IMR-90 (cell line): ENCODE data around the gene VPS4B. TPM values are rescaled to one million over a fixed set of nuclear protein-coding genes. Genes with fewer than 3 reads are reported as not detected.

Experiments
- ATAC-seq: fragments of 200-7000 bp; cut with Tn5 transposase; 2 replicates; pipeline ENCODE4 v1.9.1; 2020; ENCODE audit warnings: low read depth, mild to moderate bottlenecking, moderate library complexity
- BruUV-seq: library from RNA; stranded (reverse); fragments of 400-500 nt; replicated peaks from 2 replicates; lab custom pipeline; 2021; lab: Mats Ljungman, UMichigan
- CTCF ChIA-PET: fragments of 300-600 bp; formaldehyde crosslinking; extraction: SDS; loops from one replicate; lab custom pipeline; 2021; ENCODE audit warnings: antibody characterized with exemption; lab: Yijun Ruan, JAX
- POLR2A ChIA-PET: fragments of 300-600 bp; sonication (Branson Sonifier 250); formaldehyde crosslinking; loops from one replicate; lab custom pipeline; 2022; ENCODE audit warnings: antibody characterized with exemption; ENCODE audit not compliant: unreplicated experiment; lab: Charles Lee
- DNase-seq: peaks from one replicate; pipeline ENCODE4 v3.0.0; 2013
- H2AFZ ChIP-seq: replicated peaks from 2 replicates; pipeline ENCODE3; 2013; ENCODE audit warnings: low read length, mild to moderate bottlenecking; ENCODE audit not compliant: poor library complexity
- H2AK5ac ChIP-seq: 2 replicates; pipeline ENCODE4 v1.6.1; 2013; ENCODE audit warnings: low read depth, low read length, inconsistent platforms
- H2AK9ac ChIP-seq: replicated peaks from 2 replicates; pipeline ENCODE3; 2013; ENCODE audit warnings: mild to moderate bottlenecking, low read depth, low read length, moderate library complexity; ENCODE audit not compliant: poor library complexity
- H2BK120ac ChIP-seq: 2 replicates; pipeline ENCODE4 v1.6.1; 2013; ENCODE audit warnings: low read depth, low read length, inconsistent platforms
- H2BK15ac ChIP-seq: 3 replicates; pipeline ENCODE4 v1.6.1; 2013; ENCODE audit warnings: low read depth, low read length, inconsistent platforms
- H2BK20ac ChIP-seq: 2 replicates; pipeline ENCODE4 v1.6.1; 2013; ENCODE audit warnings: low read depth, mild to moderate bottlenecking, inconsistent platforms, low read length, moderate library complexity
- H2BK5ac ChIP-seq: 2 replicates; pipeline ENCODE4 v1.6.1; 2013; ENCODE audit warnings: mild to moderate bottlenecking, low read depth, low read length, inconsistent platforms; ENCODE audit not compliant: poor library complexity, severe bottlenecking
- H3K14ac ChIP-seq: replicated peaks from 2 replicates; pipeline ENCODE4 v1.6.1; 2013; ENCODE audit warnings: low read depth, low read length, inconsistent platforms
- H3K18ac ChIP-seq: 2 replicates; pipeline ENCODE4 v1.6.1; 2013; ENCODE audit warnings: low read depth, low read length, control low read depth
- H3K23ac ChIP-seq: 2 replicates; pipeline ENCODE4 v1.6.1; 2013; ENCODE audit warnings: low read depth, low read length, inconsistent platforms
- H3K27ac ChIP-seq: 2 replicates; pipeline ENCODE4 v1.5.1; 2013; ENCODE audit warnings: mild to moderate bottlenecking, control low read depth, low read length; ENCODE audit not compliant: insufficient read depth
- H3K27me3 ChIP-seq: 2 replicates; pipeline ENCODE4 v1.6.1; 2013; ENCODE audit warnings: low read length; ENCODE audit not compliant: control insufficient read depth, insufficient read depth
- H3K36me3 ChIP-seq: 2 replicates; pipeline ENCODE4 v1.6.1; 2013; ENCODE audit warnings: low read length, mixed read lengths; ENCODE audit not compliant: control insufficient read depth, insufficient read depth
- H3K4ac ChIP-seq: 2 replicates; pipeline ENCODE4 v1.6.1; 2013; ENCODE audit warnings: low read depth, low read length, inconsistent platforms
- H3K4me1 ChIP-seq: 2 replicates; pipeline ENCODE4 v1.6.1; 2013; ENCODE audit warnings: low read length, mixed read lengths; ENCODE audit not compliant: control insufficient read depth, insufficient read depth
- H3K4me2 ChIP-seq: 2 replicates; pipeline ENCODE4 v1.6.1; 2013; ENCODE audit warnings: low read depth, mild to moderate bottlenecking, control low read depth, low read length, moderate library complexity
- H3K4me3 ChIP-seq: 2 replicates; pipeline ENCODE4 v1.5.1; 2013; ENCODE audit warnings: low read depth, mild to moderate bottlenecking, control low read depth, low read length, moderate library complexity; ENCODE audit not compliant: insufficient read depth
- H3K56ac ChIP-seq: 2 replicates; pipeline ENCODE4 v1.6.1; 2013; ENCODE audit warnings: low read length, inconsistent platforms; ENCODE audit not compliant: insufficient read depth; ENCODE audit errors: extremely low read depth
- H3K79me1 ChIP-seq, 2 experiments: 2 replicates each; pipeline ENCODE4 v1.6.1; 2013; ENCODE audit warnings: low read length in 2 of 2, inconsistent platforms in 1 of 2, low read depth in 1 of 2
- H3K9ac ChIP-seq: 2 replicates; pipeline ENCODE4 v1.6.1; 2013; ENCODE audit warnings: low read depth, low read length, control low read depth
- H3K9me1 ChIP-seq: 2 replicates; pipeline ENCODE4 v1.6.1; 2013; ENCODE audit warnings: low read length, inconsistent platforms; ENCODE audit not compliant: insufficient read depth
- H3K9me3 ChIP-seq: 2 replicates; pipeline ENCODE4 v1.6.1; 2013; ENCODE audit warnings: low read length; ENCODE audit not compliant: control insufficient read depth, insufficient read depth
- H4K20me1 ChIP-seq: 2 replicates; pipeline ENCODE4 v1.6.1; 2013; ENCODE audit warnings: low read length, inconsistent platforms; ENCODE audit not compliant: insufficient read depth
- H4K5ac ChIP-seq: 2 replicates; pipeline ENCODE4 v1.6.1; 2013; ENCODE audit warnings: mild to moderate bottlenecking, low read depth, low read length, control low read depth
- H4K8ac ChIP-seq, 2 experiments: 2 replicates each; pipeline ENCODE4 v1.6.1; 2013; ENCODE audit warnings: low read depth in 2 of 2, low read length in 2 of 2, control low read depth in 1 of 2, inconsistent platforms in 1 of 2
- H4K91ac ChIP-seq: 2 replicates; pipeline ENCODE4 v1.6.1; 2013; ENCODE audit warnings: low read depth, low read length, inconsistent platforms; ENCODE audit not compliant: insufficient read depth
- CEBPB ChIP-seq: IDR thresholded peaks from 2 replicates; pipeline ENCODE4 v1.6.1; 2012; ENCODE audit warnings: low read depth, low read length, improper control_type of control experiment
- MAZ ChIP-seq: IDR thresholded peaks from 2 replicates; pipeline ENCODE4 v1.6.1; 2012; ENCODE audit warnings: low read depth, mild to moderate bottlenecking, low read length, improper control_type of control experiment, moderate library complexity, borderline replicate concordance
- USF2 ChIP-seq: fragments of 150-350 bp; IDR thresholded peaks from 2 replicates; pipeline ENCODE4 v1.6.1; 2017; ENCODE audit warnings: mild to moderate bottlenecking, antibody characterized with exemption, low read length, low read depth
- WGBS, 2 experiments: methylation state at CpG; one replicate each; pipeline versions ENCODE4 v1.1.5 to v1.1.7; 2013; ENCODE audit warnings: missing lambda C conversion rate in 2 of 2; ENCODE audit not compliant: insufficient read length in 1 of 2; ENCODE audit errors: extremely low coverage in 2 of 2; 5-methylcytosine and 5-hydroxymethylcytosine counted together
- dilution Hi-C: fragments of 300-500 bp; cut with HindIII; formaldehyde crosslinking; loops from one replicate; pipeline ENCODE4 v1.14.3; 2018; ENCODE audit warnings: low sequenced_read_pairs; ENCODE audit not compliant: unreplicated experiment
- in situ Hi-C: fragments of 300-500 bp; cut with MboI; formaldehyde crosslinking; loops from 3 replicates; pipeline ENCODE4 v1.14.3; 2019; ENCODE audit warnings: low sequenced_read_pairs, inconsistent platforms, mixed read lengths
- intact Hi-C: fragments of 100-400 bp; cut with micrococcal nuclease; formaldehyde crosslinking; loops from 2 replicates; pipeline ENCODE4 v1.10.0; 2022
- polyA plus RNA-seq, 3 experiments: library from polyadenylated mRNA; depleted of rRNA; stranded (reverse); fragments of >200 nt; gene quantifications; 2 replicates each; pipeline ENCODE4 v1.2.3, GENCODE V29; 2012; ENCODE audit warnings: low replicate concordance in 1 of 3
- total RNA-seq: library from RNA; depleted of rRNA; stranded (reverse); fragments of >200 nt; gene quantifications from 2 replicates; pipeline ENCODE4 v1.2.3, GENCODE V29; 2012

Gene VPS4B
- total and polyA plus RNA-seq, 2 of the 4 experiments (the other 2 are of a cell fraction), result 16.2 to 31.5 TPM

GRCh38 chr18:63376538-63376937 is 45.7 kb downstream of the VPS4B start:
- no TSS peak for BruUV-seq
- Histone ChIP-seq H2BK5ac (no peak overlapping the region), H3K4me2 (no peak overlapping the region), H2AK5ac (no peak overlapping the region), H3K9ac (no peak overlapping the region), H3K9me1 (no peaks in the 10 kb centered on the region), H2BK15ac (no peak overlapping the region), H4K20me1 (no peaks in the 10 kb centered on the region), H3K27ac (no peak overlapping the region), H3K36me3 (no peaks in the 10 kb centered on the region), H3K27me3 (no peaks in the 10 kb centered on the region), H3K4ac (no peak overlapping the region), H4K8ac (no peak overlapping the region), H3K56ac (no peak overlapping the region), H2BK20ac (0 out of 2 replicates have a peak overlapping the region, but pooled peaks have one; percentile 6), H3K18ac (no peak overlapping the region), H2AK9ac (no peak overlapping the region), H3K4me1 (no peaks in the 10 kb centered on the region), H3K9me3 (peaks cover 4% of the 10 kb centered on the region; the same call in 1 of the 2 replicates), H2BK120ac (no peak overlapping the region), H3K79me1 (no peaks in the 10 kb centered on the region), H3K14ac (no peak overlapping the region), H3K4me3 (no peak overlapping the region), H2AFZ (no peak overlapping the region), H3K23ac (no peak overlapping the region), H4K5ac (no peak overlapping the region), H4K91ac (no peak overlapping the region)
- no peak for TF ChIP-seq MAZ
- TF ChIP-seq USF2, result no peak
- TF ChIP-seq CEBPB, result peak; percentile 47; the same call in 1 of the 2 replicates
- CTCF ChIA-PET, result no interaction called here
- WGBS, 2 experiments, result no CpG with 5 or more reads among the region's 2 CpGs
- DNase-seq (peak; percentile 31), ATAC-seq (no peak; the same call in 1 of the 2 replicates)
- intact Hi-C loops, result no loop called here
- in situ Hi-C loops, result no loop called here
- dilution Hi-C loops, result no loop called here
- POLR2A ChIA-PET, result no interaction called here
